Cardiac fibroblast (primary cell): ENCODE data around the gene ZNF423.

Experiments used
- DNase-seq, 2 donors: peaks; one replicate each; pipeline versions ENCODE4 v3.0.0 to v3.0.0-alpha.2; 2010; ENCODE audit warnings: low read depth in 2 of 2
- H3K4me3 ChIP-seq, 2 donors: replicated peaks in 1 of 2; 1 replicate in 1 of 2; 2 replicates in 1 of 2; pipeline ENCODE4 v1.5.1; 2011; ENCODE audit warnings: low read depth in 2 of 2, low read length in 2 of 2, mild to moderate bottlenecking in 2 of 2, moderate library complexity in 1 of 2
- CTCF ChIP-seq: IDR thresholded peaks from one replicate; pipeline ENCODE4 v1.5.1; 2011; ENCODE audit warnings: low read depth, mild to moderate bottlenecking, low read length, inconsistent platforms

ZNF423 gene

DNA sequence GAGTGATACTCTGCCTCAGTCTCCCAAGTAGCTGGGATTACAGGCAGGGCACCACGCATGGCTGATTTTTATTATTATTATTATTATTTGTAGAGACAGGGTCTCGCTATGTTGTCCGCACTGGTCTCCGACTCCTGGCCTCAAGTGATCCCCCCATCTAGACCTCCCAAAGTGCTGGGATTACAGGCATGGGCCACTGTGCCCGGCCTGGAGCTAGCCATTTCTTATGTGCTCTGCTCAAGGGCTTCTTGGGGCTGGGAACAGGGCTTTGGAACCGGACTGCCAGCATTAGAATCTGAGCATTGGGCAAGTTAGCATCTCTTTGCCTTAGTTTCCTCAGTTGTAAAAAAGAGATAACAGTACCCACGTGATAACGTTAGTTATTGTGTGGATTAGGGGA is 371.0 kb downstream of the ZNF423 start:
- no peak for DNase-seq
- H3K4me3 ChIP-seq = no peak overlapping the region
- TF ChIP-seq CTCF = no peak

DNA sequence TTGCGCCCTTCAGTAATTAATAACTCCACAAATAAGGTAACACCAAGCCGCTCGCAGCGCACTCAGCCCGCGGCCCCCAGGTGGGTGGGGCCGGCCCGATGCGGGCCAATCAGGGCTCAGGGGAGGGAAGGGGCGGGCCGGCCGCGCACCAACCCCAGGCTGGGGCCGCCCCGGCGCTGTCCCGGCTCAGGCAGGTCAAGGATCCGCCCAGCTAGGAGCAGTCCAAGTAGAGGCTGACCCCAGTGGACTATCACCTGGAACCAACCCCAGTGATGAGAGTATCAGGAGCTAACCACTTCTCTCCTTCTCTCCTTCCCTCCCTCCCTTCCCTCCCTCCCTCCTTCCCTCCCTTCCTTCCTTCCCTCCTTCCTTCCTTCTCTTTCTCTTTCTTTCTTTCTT is 371.5 kb downstream of the ZNF423 start:
- H3K4me3 ChIP-seq = no peak overlapping the region
- TF ChIP-seq CTCF = no peak
- peak; percentile 19 to 23 for DNase-seq

GRCh38 chr16:49483651-49484450 is 372.1 kb downstream of the ZNF423 start:
- no peak for TF ChIP-seq CTCF
- H3K4me3 ChIP-seq = no peak overlapping the region
- DNase-seq = no peak

GRCh38 chr16:49483251-49483650 is 372.7 kb downstream of the ZNF423 start:
- H3K4me3 ChIP-seq = no peak overlapping the region
- DNase-seq = no peak
- TF ChIP-seq CTCF = no peak

DNA sequence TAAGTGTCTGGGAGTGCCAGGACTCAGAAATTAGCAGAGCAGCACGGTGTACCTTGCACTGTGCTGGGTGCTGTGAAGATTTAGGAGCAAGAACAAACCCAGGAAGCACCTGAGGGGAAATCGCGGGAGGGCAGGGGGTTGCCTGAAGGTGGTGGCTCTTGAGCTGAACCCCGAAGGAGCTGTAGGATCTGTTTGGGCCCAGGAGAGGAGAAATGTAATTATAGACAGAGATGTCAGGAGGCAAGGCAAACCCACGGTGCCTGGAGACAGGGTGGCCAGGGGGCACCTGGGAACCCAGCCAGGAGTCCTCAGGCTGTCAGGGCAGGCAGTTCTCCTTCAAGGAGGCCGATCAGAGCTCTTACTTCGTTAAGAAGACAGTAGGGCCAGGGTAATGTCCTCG is 373.2 kb downstream of the ZNF423 start:
- no peak overlapping the region for H3K4me3 ChIP-seq
- no peak for DNase-seq
- no peak for TF ChIP-seq CTCF

DNA sequence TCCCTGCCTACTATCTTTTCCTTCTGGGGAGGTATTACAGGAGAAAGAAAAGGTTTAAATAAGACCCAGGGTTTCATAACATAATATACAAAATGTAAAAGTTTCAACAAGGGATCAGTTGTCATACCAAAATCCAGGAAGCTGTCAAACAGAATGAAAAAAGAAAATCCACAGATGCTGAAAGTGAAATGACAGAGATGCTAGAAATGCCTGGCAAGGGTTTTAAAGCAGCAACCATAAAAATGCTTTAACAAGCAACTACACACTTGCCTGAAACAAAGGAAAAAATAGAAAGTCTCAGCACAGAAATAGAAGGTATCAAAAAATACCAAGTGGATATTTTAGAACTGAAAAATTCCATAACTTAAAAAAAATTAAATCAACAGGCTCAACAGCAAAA is 377.3 kb downstream of the ZNF423 start:
- no peak for DNase-seq
- H3K4me3 ChIP-seq = no peak overlapping the region
- TF ChIP-seq CTCF = no peak

DNA sequence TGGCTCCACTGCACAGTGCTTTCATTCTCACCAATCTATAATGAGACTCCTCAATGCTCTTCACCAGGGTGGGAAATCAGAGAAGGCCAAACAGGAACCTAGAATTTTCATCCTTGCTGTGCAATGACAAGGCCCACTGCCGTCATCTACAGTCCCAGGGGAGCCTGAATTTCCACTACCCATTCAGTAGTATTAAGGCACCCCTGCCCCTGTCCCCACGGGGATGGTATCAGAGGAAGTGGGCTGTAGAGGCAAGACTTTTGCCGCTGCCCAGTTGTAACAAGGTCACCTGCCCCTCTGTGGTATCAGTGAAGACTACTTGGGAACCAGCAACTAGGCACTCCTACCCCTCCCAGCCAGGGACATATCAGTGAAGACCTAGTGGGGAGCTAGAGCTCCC is 377.8 kb downstream of the ZNF423 start:
- no peak overlapping the region for H3K4me3 ChIP-seq
- no peak for DNase-seq
- no peak for TF ChIP-seq CTCF
